GM23338 (cell line): ENCODE data around the gene PTPRN2. TPM values are rescaled to one million over a fixed set of nuclear protein-coding genes. Genes with fewer than 3 reads are reported as not detected.

Experiments
- ATAC-seq: fragments of 200-7000 bp; cut with Tn5 transposase; 3 replicates; pipeline ENCODE4 v1.9.1; 2020
- DNase-seq: peaks from one replicate; pipeline ENCODE4 v3.0.0-alpha.2; 2015; ENCODE audit warnings: low spot score
- H2AFZ ChIP-seq: fragments of 200-600 bp; sonication (generic); 2 replicates; pipeline ENCODE4 v1.8.0; 2016; ENCODE audit warnings: antibody characterized with exemption, mild to moderate bottlenecking, moderate library complexity
- H3F3A ChIP-seq: fragments of 200-600 bp; sonication (generic); replicated peaks from 2 replicates; pipeline ENCODE4 v1.8.0; 2017; ENCODE audit warnings: antibody characterized with exemption, mixed run types, low read depth
- H3K27ac ChIP-seq: fragments of 200-600 bp; sonication (generic); 2 replicates; pipeline ENCODE4 v1.6.1; 2016; ENCODE audit warnings: low read depth
- H3K27me3 ChIP-seq: fragments of 200-600 bp; sonication (generic); 2 replicates; pipeline ENCODE4 v1.8.0; 2016; ENCODE audit warnings: mild to moderate bottlenecking, mixed run types, moderate library complexity; ENCODE audit not compliant: insufficient read depth
- H3K36me3 ChIP-seq: fragments of 200-600 bp; sonication (generic); 2 replicates; pipeline ENCODE4 v1.8.0; 2016; ENCODE audit warnings: mild to moderate bottlenecking; ENCODE audit not compliant: insufficient read depth
- H3K4me1 ChIP-seq: fragments of 200-600 bp; sonication (generic); 2 replicates; pipeline ENCODE4 v1.8.0; 2016; ENCODE audit warnings: mild to moderate bottlenecking, moderate library complexity; ENCODE audit not compliant: insufficient read depth
- H3K4me2 ChIP-seq: fragments of 200-600 bp; sonication (generic); 2 replicates; pipeline ENCODE4 v1.7.1; 2017; ENCODE audit warnings: mixed run types
- H3K4me3 ChIP-seq: fragments of 200-600 bp; sonication (generic); 2 replicates; pipeline ENCODE4 v1.6.1; 2016; ENCODE audit warnings: mixed run types
- H3K79me2 ChIP-seq: fragments of 200-600 bp; sonication (generic); replicated peaks from 2 replicates; pipeline ENCODE4 v1.8.0; 2017; ENCODE audit warnings: mild to moderate bottlenecking; ENCODE audit not compliant: insufficient read depth
- H3K9me2 ChIP-seq: fragments of 200-600 bp; sonication (generic); 2 replicates; pipeline ENCODE4 v1.8.0; 2017; ENCODE audit not compliant: insufficient read depth
- H4K20me1 ChIP-seq: fragments of 200-600 bp; sonication (generic); replicated peaks from 2 replicates; pipeline ENCODE4 v1.8.0; 2017; ENCODE audit warnings: mild to moderate bottlenecking; ENCODE audit not compliant: insufficient read depth
- H3K27ac Mint-ChIP-seq: 2 replicates; pipeline ENCODE4 v1.8.0; 2020; ENCODE audit warnings: inconsistent platforms, mild to moderate bottlenecking, moderate library complexity, mixed read lengths
- H3K27me3 Mint-ChIP-seq: 3 replicates; pipeline ENCODE4 v1.8.0; 2022; ENCODE audit warnings: low read depth, mild to moderate bottlenecking, moderate library complexity, mixed read lengths, inconsistent platforms; ENCODE audit not compliant: insufficient read depth, poor library complexity
- H3K36me3 Mint-ChIP-seq: 3 replicates; pipeline ENCODE4 v1.8.0; 2021; ENCODE audit warnings: low read depth, mild to moderate bottlenecking, inconsistent platforms, moderate library complexity, mixed read lengths
- H3K4me1 Mint-ChIP-seq: 3 replicates; pipeline ENCODE4 v1.8.0; 2020; ENCODE audit warnings: mild to moderate bottlenecking, inconsistent platforms, mixed read lengths
- H3K4me3 Mint-ChIP-seq: 3 replicates; pipeline ENCODE4 v1.8.0; 2021; ENCODE audit warnings: moderate library complexity, mild to moderate bottlenecking, inconsistent platforms, mixed read lengths
- H3K9me3 Mint-ChIP-seq: 3 replicates; pipeline ENCODE4 v1.8.0; 2020; ENCODE audit warnings: moderate library complexity, mild to moderate bottlenecking, inconsistent platforms, mixed read lengths
- CREB1 ChIP-seq: fragments of 250-450 bp; sonication (Bioruptor Pico); IDR thresholded peaks from 2 replicates; pipeline ENCODE4 v1.5.0; 2020; ENCODE audit warnings: low read depth, mild to moderate bottlenecking, moderate library complexity
- EZH2phosphoT487 ChIP-seq: fragments of 200-600 bp; sonication (generic); IDR thresholded peaks from one replicate; pipeline ENCODE4 v1.8.1; 2018; ENCODE audit warnings: antibody characterized with exemption; ENCODE audit not compliant: unreplicated experiment
- NANOG ChIP-seq: IDR thresholded peaks from 2 replicates; pipeline ENCODE4 v1.6.1; 2016; ENCODE audit warnings: antibody characterized with exemption, borderline replicate concordance
- STAT1 ChIP-seq: IDR thresholded peaks from one replicate; pipeline ENCODE4 v1.6.1; 2016; ENCODE audit warnings: antibody characterized with exemption; ENCODE audit not compliant: unreplicated experiment
- ZNF114 ChIP-seq: fragments of 250-450 bp; sonication (Bioruptor Pico); IDR thresholded peaks from 2 replicates; pipeline ENCODE4 v1.5.0; 2020; ENCODE audit warnings: mild to moderate bottlenecking, moderate library complexity
- ZNF331 ChIP-seq: fragments of 250-450 bp; sonication (Bioruptor Pico); IDR thresholded peaks from 2 replicates; pipeline ENCODE4 v1.5.0; 2020; ENCODE audit warnings: low read depth, mild to moderate bottlenecking, moderate library complexity
- ZNF462 ChIP-seq: fragments of 250-450 bp; sonication (Bioruptor Pico); IDR thresholded peaks from 2 replicates; pipeline ENCODE4 v1.5.0; 2020; ENCODE audit warnings: mild to moderate bottlenecking, moderate library complexity
- polyA plus RNA-seq: library from polyadenylated mRNA; unstranded; fragments of >200 nt; fragmentation: Nextera tagmentation; extraction: Ambion mirVana; gene quantifications from 2 replicates; pipeline ENCODE4 v1.2.1, GENCODE V29; 2016
- total RNA-seq: library from RNA; depleted of rRNA; stranded (reverse); fragments of >200 nt; shearing (Covaris generic); gene quantifications from 2 replicates; pipeline ENCODE4 v1.2.3, GENCODE V29; 2014
- TF ChIP-seq, protein P1 (sequence below): IDR thresholded peaks from one replicate; pipeline ENCODE4 v1.6.1; 2018; ENCODE audit warnings: antibody characterized with exemption; ENCODE audit not compliant: unreplicated experiment
- TF ChIP-seq, protein P2 (sequence below), 2 experiments: fragments of 200-600 bp in 1 of 2; sonication (generic) in 1 of 2; conservative IDR thresholded peaks; 2 replicates each; pipeline versions ENCODE4 v1.5.1 to v1.6.1; 2016 to 2017; ENCODE audit warnings: antibody characterized with exemption in 2 of 2, low read depth in 2 of 2, mild to moderate bottlenecking in 2 of 2, moderate library complexity in 1 of 2

The PTPRN2 gene
- total and polyA plus RNA-seq, 2 experiments from 2014 or later = 0.87 to 4.0 TPM

GRCh38 chr7:157561816-157562410, 1025.7 kb downstream of the PTPRN2 start:
- Mint-ChIP-seq H3K36me3 (peaks cover 32% of the 10 kb centered on the region), H3K27me3 (peaks cover 7% of the 10 kb centered on the region), H3K27ac (no peak overlapping the region), H3K4me3 (no peak overlapping the region), H3K4me1 (no peaks in the 10 kb centered on the region), H3K9me3 (no peaks in the 10 kb centered on the region; the same call in none of the 3 replicates)
- H3K27me3 ChIP-seq = no peaks in the 10 kb centered on the region
- H3K79me2 ChIP-seq = no peaks in the 10 kb centered on the region
- no peak overlapping the region for H3K4me3 ChIP-seq
- ATAC-seq (no peak), DNase-seq (no peak)
- no peak overlapping the region for H2AFZ ChIP-seq
- no peak overlapping the region for H3K27ac ChIP-seq
- no peaks in the 10 kb centered on the region for H3K36me3 ChIP-seq
- peaks cover 1% of the 10 kb centered on the region for H3F3A ChIP-seq
- H3K4me2 ChIP-seq = no peak overlapping the region
- no peaks in the 10 kb centered on the region for H3K4me1 ChIP-seq
- TF ChIP-seq EZH2phosphoT487 = no peak
- no peaks in the 10 kb centered on the region for H4K20me1 ChIP-seq
- H3K9me2 ChIP-seq = no peaks in the 10 kb centered on the region

DNA sequence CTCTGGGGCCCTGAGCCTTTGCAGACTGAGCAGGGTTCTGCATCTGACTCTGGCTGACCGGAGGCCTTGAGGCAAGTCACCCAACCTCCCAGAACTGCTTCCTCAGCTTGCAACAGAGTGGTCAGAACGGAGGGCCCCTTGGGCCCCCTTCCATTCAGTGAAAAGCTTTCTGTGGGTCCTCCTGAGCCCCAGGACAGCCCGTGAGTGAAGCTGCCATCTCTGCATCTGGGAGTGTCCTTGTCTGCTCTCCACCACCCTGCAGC, 1026.2 kb downstream of the PTPRN2 start:
- H3K36me3 ChIP-seq = no peaks in the 10 kb centered on the region
- H3K9me3 Mint-ChIP-seq = no peaks in the 10 kb centered on the region; the same call in none of the 3 replicates
- H3K27ac Mint-ChIP-seq = no peak overlapping the region
- TF ChIP-seq, protein P1, sequence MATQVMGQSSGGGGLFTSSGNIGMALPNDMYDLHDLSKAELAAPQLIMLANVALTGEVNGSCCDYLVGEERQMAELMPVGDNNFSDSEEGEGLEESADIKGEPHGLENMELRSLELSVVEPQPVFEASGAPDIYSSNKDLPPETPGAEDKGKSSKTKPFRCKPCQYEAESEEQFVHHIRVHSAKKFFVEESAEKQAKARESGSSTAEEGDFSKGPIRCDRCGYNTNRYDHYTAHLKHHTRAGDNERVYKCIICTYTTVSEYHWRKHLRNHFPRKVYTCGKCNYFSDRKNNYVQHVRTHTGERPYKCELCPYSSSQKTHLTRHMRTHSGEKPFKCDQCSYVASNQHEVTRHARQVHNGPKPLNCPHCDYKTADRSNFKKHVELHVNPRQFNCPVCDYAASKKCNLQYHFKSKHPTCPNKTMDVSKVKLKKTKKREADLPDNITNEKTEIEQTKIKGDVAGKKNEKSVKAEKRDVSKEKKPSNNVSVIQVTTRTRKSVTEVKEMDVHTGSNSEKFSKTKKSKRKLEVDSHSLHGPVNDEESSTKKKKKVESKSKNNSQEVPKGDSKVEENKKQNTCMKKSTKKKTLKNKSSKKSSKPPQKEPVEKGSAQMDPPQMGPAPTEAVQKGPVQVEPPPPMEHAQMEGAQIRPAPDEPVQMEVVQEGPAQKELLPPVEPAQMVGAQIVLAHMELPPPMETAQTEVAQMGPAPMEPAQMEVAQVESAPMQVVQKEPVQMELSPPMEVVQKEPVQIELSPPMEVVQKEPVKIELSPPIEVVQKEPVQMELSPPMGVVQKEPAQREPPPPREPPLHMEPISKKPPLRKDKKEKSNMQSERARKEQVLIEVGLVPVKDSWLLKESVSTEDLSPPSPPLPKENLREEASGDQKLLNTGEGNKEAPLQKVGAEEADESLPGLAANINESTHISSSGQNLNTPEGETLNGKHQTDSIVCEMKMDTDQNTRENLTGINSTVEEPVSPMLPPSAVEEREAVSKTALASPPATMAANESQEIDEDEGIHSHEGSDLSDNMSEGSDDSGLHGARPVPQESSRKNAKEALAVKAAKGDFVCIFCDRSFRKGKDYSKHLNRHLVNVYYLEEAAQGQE = no peak
- TF ChIP-seq EZH2phosphoT487 (no peak), NANOG (no peak), STAT1 (no peak), ZNF114 (CRISPR knock-in tag) (no peak), ZNF462 (CRISPR knock-in tag) (no peak), ZNF331 (CRISPR knock-in tag) (no peak), CREB1 (CRISPR knock-in tag) (no peak)
- TF ChIP-seq, protein P2, sequence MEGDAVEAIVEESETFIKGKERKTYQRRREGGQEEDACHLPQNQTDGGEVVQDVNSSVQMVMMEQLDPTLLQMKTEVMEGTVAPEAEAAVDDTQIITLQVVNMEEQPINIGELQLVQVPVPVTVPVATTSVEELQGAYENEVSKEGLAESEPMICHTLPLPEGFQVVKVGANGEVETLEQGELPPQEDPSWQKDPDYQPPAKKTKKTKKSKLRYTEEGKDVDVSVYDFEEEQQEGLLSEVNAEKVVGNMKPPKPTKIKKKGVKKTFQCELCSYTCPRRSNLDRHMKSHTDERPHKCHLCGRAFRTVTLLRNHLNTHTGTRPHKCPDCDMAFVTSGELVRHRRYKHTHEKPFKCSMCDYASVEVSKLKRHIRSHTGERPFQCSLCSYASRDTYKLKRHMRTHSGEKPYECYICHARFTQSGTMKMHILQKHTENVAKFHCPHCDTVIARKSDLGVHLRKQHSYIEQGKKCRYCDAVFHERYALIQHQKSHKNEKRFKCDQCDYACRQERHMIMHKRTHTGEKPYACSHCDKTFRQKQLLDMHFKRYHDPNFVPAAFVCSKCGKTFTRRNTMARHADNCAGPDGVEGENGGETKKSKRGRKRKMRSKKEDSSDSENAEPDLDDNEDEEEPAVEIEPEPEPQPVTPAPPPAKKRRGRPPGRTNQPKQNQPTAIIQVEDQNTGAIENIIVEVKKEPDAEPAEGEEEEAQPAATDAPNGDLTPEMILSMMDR (conservative IDR thresholded peaks at IDR 0.05; ENCODE audit: low read depth in 2 of 2) = no peak

More for the DNA sequence above, 1026.2 kb downstream of the PTPRN2 start:
- Histone ChIP-seq H2AFZ (no peak overlapping the region), H3K27ac (no peak overlapping the region), H3K79me2 (no peaks in the 10 kb centered on the region), H3K4me2 (no peak overlapping the region), H4K20me1 (no peaks in the 10 kb centered on the region), H3K4me1 (no peaks in the 10 kb centered on the region), H3K9me2 (no peaks in the 10 kb centered on the region), H3K4me3 (no peak overlapping the region), H3F3A (peaks cover 6% of the 10 kb centered on the region), H3K27me3 (no peaks in the 10 kb centered on the region)
- Mint-ChIP-seq H3K27me3 (peaks cover 7% of the 10 kb centered on the region), H3K4me3 (no peak overlapping the region), H3K4me1 (no peaks in the 10 kb centered on the region), H3K36me3 (peaks cover 29% of the 10 kb centered on the region)
- ATAC-seq = no peak
- DNase-seq = no peak
